ENCODE measurements around the gene STK40.

The STK40 gene

DNA sequence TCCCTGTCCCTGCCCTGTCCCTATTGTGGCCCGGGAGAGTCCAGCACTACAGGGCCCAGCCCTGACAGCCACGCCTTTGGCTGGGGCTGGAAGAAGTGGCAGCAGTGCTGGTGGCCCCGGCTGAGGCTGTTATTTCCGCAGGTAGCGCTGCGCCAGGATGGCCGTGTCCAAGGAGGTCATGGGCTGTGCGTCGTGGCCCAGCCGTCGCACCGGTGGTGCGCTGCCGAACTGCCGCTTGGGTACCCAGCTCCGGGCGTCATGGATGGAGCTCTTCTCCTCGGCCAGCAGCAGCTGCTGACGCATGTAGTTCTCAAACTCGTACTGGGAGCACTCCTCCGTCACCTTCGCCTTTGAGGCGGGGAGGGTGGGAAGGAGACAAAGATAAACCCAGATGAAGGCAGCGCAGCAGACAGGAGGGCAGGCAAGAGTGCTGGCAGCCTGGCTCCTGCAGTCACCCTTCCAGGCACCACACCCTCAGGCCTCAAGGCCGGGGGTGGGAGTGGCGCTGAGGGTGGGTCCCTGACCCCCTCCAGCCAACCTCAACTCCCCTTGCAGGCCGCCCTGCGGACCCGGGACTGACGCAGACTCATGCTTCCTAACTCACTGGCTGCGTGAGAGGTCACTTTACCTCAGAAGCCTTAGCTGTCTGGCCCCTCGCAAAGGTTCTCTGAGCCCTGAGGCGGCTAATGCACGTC, 44.0 kb downstream of the STK40 start:
- DNase-seq = no peak

DNA sequence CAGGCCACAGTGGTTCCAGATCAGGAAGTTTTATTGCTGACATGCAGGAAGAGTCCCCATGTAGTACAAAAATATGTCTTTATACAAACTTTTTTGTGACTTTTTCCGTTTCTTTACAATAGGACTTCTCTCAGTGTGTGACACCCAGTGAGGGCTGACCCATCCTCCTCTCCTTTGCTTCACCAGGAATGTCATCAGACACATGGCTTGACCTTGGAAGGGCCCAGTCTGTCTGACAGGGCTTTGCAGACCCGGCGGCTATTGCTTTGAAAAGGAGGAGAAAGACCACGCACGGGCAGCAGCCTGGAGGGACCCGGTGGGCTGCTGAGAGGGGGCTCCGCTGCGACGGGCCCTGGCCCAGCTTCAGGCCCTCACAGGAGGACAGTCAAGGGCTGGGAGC, 46.1 kb downstream of the STK40 start:
- no peak for DNase-seq

DNA sequence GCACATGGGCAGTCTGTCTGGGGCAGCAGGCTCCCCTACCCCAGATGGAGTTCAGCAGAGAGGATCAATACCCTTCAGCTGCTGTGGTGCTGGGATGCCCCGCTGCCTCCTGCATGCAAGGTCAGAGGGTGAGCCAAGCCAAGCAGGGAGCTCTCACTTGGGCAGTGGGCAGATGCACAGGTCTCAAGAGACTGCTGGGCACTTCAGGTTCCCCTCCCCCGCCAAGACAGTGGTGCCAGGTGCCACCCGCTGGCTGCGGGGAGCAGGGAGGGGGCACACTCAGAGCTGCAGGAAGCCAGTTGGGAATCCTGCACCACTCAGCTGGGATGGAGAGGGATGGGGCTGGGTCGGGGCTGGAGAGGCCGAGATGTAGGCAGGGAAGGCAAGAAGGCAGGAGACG, 46.5 kb downstream of the STK40 start:
- DNase-seq = no peak

DNA sequence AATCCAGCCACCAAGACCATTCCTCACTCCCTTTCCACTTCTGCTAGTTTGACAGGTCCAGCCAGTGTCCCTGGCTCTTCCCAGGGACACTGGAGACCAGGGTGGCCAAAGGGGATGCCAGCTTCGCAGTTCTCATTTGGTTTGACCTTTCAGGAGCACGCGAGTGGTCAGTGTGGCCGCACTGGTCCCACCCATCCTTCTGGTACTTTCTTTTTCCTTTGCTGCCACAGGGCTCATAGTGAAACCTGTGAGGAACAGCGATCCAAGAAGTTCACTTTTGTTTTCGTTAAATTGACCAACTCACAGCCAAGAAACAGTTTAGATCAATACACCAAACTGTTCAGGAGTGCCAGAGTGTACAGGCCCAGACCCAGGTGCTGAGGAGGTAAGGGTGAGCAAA, 47.9 kb downstream of the STK40 start:
- no peak for DNase-seq

DNA sequence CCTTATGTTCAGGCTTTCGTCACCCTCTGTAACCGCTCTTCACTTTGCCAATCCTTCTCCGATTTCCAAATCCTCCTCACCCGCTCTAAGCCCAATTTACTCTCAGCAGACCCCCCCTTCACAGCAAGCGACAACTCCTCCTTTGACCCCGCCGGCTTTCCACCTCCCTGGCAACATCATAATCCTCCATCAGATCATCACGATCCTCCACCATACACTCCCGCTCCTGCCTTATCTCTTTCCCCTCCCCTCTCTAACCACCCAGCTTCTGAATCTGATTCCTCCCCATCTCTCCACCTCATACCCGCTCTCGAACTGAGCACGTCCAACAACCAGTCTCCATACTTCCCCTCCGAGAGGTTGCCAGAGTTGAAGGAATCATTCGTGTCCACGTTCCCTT, 54.8 kb downstream of the STK40 start:
- no peak for DNase-seq

DNA sequence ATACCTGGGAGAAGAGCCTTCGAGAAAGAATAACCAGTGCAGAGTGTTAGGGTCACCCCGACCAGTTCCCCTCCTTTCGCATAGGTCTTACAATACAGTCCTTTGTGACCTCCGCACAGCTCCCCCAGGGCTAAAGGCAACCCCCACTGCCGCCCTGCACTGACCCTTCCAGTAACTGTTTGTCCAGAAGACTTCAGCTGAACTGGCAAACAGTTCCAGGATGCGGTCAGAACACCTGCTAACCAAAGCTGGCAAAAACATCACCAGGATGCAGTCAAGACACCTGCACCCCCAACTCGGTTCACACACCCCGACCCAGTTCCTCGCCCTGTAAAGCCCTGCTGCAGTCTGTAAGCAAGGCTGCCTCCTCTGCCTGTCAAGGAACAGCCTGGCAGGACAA, 55.9 kb downstream of the STK40 start:
- no peak for DNase-seq

DNA sequence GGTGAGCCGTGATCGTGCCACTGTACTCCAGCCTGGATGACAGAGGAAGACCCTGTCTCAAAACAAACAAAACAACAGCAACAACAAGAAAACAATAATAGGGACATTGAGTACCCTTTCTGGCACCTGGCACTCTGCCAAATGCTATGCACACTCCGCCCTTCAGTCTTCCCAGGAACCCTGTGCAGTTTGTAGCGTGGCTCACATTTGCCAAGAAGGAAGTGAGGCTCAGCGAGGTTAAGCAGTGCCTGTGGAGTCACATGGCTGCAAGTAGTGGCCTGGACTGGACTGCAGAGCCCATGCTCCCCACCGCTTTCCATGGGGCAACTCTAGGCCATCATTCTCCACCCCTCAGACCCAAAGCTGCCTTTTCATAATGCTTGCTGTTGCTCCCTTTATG, 57.0 kb downstream of the STK40 start:
- no peak for DNase-seq

DNA sequence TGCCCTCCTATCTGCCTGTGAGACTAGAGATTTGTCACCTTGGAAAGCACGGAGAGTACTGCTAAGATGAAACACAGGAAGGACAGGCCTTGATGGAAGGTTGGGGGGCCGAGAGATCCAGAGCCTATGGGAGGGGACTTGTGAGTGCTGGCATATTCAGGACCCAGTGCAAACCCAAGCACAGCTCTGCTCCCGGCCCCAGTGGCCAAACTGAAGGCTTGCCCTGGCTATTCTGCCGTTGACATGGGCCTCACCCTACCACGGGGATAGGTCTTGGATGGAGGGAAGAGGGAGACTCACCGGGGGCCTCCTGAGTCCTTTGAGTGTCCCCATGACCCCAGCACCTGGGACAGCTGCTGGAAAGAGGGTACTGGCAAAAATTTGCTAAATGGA, 57.6 kb downstream of the STK40 start:
- DNase-seq = no peak

DNA sequence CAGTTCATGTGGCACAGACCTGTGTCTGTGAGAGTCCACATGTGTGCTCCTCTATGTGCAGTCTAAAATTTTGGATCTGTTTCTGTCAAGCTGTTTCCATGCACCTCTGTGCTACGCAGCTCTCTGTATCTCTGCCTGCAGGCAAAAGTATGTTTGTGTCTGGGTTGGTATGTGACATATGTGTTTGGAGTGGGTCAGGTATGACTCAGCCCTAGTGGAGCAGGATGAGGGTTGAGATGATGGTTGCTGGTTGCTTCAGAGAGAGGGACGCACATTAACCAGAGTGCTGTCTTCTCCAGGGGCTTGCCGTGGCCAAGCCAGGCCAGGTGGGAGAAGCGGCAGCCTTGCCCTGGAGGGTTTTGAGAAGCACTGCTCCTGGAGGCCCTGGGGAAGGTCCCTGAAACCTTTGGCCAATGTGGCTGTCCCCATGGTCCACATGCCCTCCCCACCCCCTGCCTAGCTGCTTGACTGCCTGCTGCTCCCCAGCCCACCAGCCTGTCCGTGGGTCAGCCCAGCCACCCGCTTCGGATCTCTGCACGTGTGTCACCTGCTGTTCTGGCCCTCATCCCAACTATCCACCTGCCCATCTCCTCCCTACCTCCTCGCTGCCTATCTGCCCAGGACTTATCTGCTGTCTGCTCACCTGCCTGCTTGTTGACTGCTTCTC, 58.2 kb downstream of the STK40 start:
- no peak for DNase-seq

DNA sequence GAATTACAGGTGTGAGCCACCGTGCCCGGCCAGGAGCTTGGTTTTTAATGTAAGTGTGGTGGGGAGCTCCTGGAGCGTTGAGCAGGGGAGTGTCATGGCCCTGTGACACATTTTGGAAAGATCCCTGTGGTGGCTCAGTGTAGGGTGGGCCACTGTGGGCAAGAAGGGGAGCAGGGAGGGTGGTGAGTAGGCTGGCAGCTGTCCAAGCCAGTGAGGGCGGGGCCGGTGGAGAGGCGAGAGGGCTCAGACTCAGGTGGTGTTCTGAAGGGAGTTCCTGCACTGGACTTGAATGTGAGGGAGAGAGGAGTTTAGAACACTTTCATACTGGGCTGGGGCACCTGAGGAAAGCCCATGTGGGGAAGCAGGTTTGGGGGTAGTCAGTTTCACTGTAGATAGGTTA, 59.2 kb downstream of the STK40 start:
- no peak for DNase-seq

DNA sequence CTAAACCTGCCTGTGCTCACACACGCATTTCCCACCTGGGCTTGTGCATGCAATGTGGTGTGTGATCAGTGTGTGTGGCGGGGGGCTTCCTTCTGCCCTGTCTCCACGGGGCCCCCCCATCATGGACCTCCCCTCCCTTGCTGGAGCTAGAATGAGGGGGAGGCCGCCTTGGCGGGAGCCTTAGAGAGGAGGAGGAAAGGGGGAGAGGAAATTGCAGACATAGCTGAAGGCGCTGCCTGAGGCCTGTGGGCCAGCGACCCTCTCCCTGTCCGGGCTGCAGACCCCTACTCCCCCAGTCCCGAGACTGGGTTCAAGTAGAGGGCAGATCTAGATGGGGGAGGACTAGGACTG, 61.4 kb downstream of the STK40 start:
- no peak for DNase-seq

DNA sequence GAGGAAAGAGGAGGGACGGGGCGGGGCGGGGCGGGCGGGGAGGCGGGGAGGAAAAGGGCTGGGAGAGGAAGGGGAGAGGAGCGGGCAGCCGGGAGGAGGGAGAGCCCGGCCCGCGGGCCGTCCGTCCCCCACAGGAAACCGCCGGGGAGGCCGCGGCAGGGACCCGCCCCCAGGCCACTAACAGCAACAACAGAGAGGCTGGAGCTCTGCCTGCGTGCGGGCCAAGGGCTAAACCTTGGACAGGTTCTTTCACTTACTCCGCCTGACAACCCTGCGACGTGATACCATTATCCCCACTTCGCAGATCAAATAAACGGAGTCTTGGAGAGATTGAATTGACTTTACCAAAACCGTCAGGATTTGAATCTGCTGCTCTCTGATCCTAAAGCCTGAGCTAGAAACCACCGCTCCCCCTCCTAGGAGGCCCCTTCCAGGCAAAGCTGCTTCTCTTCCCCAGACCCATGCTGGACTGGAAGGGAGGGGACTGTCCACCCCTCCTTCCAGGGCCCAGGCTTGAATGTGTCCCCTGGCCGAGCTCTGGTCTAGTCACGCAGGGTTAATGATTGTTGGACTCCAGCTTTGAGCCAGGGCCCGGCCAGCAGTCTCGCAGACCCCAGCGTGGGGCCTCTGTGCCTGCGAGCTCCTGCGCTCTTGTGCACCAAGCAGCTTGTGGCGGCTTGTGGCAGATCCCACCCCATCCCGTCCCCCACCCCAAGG, 61.9 kb downstream of the STK40 start, which contains the start of gene EVA1B:
EVA1B (minus strand) TSS at position 10 of the 717 bp plus-strand sequence. CDS start 608 bp downstream, outside the sequence.
- peak; percentile 53 for DNase-seq

DNA sequence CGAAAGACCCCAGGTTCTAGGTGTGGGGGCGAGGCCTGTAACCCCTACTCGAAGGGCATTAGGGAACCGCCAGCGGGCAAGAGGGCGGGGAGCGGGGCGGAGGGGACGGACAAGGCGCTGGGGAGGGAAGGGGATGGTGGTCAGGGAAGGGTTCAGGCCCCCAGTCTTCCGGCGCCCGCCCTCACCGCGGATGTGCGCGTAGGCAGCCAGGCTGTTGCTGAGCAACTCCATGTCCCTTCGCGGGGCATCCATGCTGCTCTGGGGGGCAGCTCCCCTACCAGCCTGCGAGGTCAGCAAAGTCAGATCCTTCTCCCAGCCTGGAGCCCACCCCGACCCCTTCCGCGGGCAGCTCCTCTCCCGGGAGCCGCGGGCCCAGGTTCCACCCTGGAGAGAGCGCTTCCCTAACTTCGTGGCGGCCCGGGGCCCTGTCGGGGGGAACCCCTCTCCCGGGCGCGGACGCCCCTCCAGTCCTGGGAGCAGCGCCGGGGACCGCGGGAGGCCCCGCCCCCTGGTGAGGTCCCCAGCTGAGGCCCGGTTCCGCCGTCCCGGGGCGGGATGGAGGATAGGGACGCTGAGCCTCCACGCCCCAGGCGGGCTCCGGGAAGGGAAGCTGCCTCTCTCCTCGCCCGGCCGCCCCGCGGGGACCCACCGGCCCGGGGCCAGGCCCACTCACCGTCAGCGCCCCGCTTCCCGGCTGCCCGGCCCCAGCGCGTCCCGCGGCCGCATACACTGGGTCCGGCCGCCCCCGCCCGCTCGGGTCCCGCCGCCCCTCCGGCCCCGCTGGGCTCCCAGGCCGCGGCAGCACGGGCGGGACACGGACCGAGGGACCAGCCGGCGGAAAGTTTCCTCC, 62.7 kb downstream of the STK40 start:
- peak; percentile 41 for DNase-seq

DNA sequence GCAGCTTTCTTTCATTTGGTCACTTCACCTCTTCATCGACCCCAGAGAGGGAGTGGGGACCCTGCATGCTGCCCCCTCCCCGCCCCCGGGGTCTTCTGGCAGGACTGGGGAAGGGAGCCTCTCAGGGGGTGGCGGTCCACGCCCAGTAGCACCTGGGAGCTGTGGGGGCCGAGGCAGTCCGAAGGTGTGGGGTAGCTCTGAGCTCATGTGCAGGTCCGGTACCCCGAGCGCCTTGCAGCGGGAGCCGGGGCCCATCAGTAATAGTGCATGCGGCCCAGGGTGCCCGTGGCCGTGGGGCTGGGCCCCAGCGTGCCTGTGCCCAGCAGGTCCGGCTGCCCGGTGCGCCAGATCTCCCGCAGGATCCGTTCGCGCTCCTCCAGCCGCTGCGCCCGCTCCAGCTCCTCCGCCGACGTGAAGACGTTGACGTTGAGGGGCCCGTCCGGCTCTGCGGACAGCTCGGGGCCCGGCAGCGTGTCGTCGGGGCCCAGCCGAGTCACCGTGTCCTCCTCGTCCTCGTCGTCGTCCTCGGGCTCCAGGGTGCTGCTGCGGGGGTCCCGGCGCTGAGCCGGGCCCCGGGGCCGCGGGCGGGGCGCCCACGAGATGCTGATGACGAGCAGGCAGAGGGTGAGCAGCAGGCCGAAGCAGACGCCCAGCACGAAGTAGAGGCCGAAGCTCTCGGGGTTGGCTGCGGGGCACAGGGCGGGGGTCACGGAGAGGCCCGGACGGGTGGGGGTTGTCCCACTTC, 63.5 kb downstream of the STK40 start:
- DNase-seq = no peak

DNA sequence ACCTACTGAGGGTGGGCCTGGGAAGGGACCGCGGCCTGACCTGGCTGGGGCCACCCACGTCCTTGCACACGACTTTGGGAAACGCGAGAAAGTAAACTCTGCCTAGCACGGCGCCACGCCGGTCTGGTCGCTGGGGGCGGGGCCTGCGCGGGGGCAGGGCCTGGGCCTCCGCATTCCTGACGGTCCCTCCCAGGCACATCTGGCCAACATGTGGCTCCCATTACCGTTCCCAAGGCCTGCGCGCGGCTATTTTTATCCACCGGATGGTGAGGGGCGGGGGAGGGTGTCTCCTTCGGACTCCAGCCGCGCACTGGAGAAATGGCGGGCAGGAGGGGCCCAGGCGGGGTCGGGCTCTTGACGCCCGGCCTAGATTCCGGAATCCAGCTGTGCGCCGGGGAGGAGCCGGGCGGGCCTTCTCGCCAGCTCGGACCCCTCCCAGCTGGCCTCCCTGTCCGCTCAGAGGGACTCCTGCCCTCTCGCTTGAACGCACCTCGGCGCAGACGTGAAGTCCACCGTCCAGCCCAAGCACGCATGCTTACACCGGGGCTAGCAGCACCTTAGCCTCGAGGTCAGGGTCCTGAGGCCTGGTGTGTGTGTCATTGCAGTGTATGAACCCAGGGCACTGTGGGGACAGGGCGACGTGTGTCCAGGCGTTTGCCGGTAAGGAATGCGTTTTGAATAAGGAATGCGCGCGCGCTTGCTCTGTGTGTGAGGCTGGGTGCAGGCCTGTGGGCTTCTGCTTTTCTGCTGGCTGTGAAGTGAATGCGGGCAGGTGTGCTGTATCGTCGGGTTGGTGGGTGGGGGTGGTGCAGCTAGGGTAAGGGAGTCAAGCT, 64.4 kb downstream of the STK40 start:
- peak; percentile 36 for DNase-seq

DNA sequence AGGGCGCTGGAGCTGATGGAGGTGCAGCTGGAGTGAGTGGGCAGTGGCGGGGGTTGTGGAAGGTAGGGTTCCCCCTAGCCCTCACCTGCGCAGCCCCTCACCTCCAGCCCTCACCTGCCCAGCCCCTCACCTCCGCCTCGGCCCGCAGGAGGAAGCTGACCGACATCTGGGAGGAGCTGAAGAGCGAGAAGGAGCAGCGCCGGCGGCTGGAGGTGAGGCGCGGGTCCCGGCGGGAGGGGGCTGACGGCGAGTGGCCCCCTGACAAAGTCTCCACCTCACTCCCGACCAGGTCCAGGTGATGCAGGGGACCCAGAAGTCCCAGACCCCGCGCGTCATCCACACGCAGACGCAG, 65.0 kb downstream of the STK40 start:
- no peak for DNase-seq

DNA sequence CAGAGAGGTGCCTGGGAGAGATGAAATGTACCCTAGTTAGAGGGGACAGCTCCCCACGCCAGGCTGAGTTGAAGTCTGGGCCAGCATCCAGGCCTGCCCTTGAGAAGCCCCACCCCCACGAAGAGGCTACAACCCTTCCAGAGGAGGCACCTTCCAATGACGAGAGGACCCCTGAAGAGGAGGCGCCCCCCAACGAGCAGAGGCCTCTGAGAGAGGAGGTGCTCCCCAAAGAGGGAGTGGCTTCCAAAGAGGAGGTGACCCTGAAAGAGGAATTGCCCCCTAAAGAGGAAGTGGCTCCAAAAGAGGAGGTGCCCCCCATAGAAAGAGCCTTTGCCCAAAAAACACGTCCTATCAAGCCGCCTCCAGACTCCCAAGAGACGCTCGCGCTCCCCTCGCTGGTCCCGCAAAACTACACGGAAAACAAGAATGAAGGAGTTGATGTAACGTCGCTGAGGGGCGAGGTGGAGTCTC, 65.4 kb downstream of the STK40 start:
- DNase-seq = peak; percentile 11

DNA sequence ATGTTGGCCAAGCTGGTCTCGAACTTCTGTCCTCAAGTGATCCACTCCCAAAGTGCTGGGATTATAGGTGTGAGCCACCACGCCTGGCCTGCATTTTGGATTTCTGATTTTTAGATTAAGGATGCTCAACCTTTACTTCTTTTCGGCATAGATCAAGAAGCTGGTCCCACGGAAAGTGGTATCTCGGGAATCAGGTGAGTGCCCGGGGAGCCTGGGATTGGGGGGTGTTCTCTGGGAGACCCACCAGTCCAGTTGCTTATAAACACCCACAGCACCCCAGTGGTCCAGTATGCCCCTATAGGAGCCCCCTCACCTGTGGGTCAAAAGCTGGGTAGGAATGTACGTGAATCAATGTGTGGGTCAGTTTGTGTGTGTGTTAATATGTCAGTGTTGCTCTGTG, 76.3 kb downstream of the STK40 start:
- no peak for DNase-seq

DNA sequence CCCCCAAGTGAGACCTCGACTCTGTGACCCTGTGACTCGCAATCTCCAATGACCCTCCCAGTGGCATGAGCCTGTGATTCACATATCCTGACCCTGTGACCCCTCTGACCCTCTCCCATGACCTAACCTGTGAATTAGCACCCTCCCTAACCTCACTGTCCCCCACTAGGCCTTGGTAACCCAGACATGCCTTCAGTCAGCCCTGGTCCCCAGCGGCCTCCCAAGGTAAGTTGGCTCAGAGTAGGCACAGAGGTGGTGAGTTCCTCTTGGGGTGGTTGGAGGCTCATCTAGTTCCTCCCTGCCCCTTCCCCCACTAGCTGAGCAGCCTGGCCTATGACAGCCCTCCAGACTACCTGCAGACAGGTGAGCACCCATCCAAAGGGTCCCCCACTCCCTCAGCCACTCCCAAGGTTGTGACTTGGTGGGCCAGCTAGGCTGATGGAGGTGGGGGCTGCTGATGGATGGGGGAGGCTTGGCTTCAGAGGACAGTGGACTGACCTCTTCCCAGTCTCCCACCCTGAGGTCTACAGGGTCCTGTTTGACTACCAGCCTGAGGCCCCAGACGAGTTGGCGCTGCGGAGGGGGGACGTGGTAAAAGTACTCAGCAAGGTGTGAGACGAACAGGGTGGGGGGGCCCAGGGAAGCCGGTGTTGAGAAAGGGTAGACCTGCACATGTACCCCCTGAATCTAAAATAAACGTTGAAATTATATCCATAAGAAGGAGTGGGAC, 78.0 kb downstream of the STK40 start:
- DNase-seq = no peak

DNA sequence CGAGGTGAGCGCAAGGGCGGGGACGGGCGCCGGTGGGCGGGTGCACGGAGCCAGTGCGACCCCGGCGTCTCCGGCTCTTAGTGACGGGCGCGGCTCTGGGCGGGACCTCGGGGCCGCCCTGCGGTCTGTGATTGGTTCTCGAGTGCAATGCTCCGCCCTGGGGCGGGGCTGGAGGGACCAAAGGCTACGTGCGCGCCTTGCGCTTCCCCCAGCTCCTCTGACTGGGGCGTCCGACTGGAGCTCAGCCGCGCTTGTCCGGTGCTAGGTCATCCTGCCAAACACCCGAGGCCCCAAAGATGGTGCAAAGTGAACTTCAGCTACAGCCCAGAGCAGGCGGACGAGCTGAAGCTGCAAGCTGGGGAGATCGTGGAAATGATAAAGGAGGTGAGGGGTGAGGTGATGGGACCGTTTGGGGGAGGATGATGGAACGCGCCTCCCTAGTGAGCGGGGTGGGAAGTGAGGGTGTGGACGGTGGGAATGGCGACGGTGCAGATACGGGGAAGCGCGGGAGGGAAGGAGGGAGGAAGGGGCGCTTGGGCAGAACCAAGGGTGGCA, 78.7 kb downstream of the STK40 start:
- DNase-seq = peak; percentile 95
